HFF-Myc (cell line): ENCODE data around the gene THSD1.
A peak's percentile ranks its signal among the peaks of the same experiment; 100 is the strongest.

Experiments used
- DNase-seq: peaks from one replicate; pipeline ENCODE4 v3.0.0-alpha.2; 2011; ENCODE audit warnings: low read depth; ENCODE audit errors: extremely low read depth
- H3K4me3 ChIP-seq: replicated peaks from 2 replicates; pipeline ENCODE4 v1.5.1; 2011; ENCODE audit warnings: low read depth, mild to moderate bottlenecking, control low read depth, low read length
- TF ChIP-seq, protein P1 (sequence below): IDR thresholded peaks from 2 replicates; pipeline ENCODE4 v1.5.1; 2012; ENCODE audit warnings: mild to moderate bottlenecking, low read depth, low read length, control low read depth; ENCODE audit errors: missing control alignments

Gene THSD1

DNA sequence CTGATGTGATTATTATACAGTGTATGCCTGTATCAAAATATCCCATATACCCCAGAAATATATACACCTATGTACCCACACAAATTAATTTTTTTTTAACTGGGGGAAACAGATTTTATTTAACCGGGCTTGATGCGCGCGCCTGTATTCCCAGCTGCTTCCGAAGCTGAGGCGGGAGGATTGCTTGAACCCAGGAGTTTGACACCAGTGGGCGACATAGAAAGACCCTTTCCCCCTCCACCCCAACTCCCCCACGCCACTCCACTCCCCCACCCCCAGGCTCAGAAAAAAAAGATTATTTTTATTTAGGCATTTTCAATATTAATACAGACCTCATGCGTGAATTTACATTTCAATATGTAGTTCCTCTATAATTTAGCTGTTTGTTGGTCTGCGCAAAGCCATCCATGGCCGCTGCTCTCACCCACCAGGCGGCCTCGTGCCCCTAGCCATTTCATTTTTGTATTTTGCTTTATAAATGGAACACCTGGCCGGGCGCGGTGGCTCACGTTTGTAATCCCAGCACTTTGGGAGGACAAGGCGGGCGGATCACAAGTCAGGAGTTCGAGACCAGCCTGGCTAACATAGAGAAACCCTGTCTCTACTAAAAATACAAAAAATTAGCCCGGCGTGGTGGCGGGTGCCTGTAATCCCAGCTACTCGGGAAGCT lies 45.3 kb upstream of the THSD1 start:
- no peak for DNase-seq
- H3K4me3 ChIP-seq: no peak overlapping the region
- TF ChIP-seq, protein P1, sequence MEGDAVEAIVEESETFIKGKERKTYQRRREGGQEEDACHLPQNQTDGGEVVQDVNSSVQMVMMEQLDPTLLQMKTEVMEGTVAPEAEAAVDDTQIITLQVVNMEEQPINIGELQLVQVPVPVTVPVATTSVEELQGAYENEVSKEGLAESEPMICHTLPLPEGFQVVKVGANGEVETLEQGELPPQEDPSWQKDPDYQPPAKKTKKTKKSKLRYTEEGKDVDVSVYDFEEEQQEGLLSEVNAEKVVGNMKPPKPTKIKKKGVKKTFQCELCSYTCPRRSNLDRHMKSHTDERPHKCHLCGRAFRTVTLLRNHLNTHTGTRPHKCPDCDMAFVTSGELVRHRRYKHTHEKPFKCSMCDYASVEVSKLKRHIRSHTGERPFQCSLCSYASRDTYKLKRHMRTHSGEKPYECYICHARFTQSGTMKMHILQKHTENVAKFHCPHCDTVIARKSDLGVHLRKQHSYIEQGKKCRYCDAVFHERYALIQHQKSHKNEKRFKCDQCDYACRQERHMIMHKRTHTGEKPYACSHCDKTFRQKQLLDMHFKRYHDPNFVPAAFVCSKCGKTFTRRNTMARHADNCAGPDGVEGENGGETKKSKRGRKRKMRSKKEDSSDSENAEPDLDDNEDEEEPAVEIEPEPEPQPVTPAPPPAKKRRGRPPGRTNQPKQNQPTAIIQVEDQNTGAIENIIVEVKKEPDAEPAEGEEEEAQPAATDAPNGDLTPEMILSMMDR: no peak

DNA sequence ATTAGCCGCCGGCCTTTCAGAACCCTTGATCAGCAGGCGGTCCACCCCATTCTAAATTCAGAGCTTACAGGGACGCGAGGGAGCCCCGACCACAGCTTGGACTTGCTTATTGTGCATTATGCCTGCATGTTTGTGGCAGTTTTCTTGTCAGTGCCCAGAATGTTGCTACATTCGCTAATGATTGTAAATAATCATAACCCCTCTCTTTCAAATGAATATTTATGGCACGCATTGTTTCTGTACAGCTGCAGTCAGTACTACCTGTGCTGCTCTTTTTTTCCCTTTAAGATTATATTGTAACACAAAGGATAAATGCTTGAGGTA lies 44.8 kb upstream of the THSD1 start:
- TF ChIP-seq, protein P1: no peak
- DNase-seq: no peak
- no peak overlapping the region; the same call in 1 of the 2 replicates for H3K4me3 ChIP-seq

DNA sequence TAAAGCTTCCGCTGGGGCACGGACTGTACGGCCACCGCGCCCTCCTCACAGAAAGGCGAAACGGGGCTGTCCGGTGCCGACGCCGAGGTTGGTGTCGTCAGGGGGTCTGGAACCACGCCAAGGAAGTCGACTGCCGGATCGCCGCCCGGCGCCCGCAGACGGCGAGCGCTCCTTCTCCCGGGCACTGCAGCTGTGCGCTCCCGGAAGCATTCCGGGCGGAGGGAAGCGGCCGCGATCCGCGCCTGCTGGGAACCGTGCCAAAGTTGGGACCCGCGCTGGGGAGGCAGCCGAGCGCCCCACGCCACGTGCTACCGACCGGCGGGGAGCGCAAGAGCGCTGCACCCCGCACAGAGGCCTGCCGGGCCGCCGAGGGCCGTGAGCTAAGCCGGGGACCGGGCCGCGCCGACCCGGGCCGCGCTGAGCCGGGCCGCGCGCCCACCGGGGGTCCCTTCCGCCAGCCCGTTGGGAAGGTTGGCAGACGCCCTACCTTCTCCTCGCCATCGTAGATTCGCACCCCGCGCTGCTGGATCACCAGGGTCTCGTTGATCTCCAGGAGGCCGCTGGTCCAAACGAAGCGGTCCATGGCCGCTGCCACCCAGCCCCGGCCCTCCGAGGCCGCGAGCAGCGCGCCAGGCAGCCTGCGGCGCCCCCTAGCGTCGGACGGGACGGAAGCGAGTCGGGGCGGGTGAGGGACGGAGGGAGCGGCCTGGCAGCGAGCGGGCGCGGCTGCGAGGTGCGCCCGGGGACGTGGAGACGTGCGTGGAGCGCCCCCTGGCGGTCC lies 44.2 kb upstream of the THSD1 start, which contains the start of gene VPS36:
Gene VPS36, minus strand, starts transcription at position 623 of the 781 bp plus-strand sequence. Its CDS starts 40 bp downstream, at position 583.
- H3K4me3 ChIP-seq: peak within 1 kb of the TSS; percentile 57
- peak; percentile 66 for DNase-seq
- TF ChIP-seq, protein P1: peak; percentile 97

DNA sequence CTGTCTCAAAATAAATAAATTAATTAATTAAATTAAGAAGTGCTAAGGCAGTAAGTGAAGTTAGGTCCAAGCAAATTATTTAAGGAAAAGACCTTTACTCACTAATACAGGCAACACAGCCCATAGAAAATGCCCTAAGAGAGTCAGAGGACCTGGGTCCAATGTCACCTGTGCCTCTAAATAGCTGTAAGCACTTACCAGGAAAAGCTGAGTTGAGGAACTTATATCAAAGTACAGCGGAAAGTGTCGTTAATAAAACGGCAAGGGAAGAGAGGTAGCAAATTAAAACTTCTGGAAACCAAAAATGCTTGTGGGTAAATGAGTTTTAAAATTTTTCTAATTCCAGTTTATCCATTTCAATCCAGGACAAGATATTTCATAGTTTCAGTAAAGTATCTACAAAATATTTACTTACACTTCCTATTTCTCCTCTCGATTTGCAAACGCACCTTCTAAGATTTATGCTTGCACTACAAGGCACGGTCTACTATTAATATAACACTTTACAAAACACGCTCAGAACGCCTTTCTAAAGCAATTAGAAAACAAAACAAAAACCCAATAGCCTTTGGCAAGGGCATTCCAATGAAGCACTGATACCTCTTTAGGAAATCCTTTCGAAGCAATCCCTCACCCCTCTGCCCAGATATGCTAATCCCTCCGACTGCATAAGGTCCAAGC lies 43.5 kb upstream of the THSD1 start:
- DNase-seq: no peak

DNA sequence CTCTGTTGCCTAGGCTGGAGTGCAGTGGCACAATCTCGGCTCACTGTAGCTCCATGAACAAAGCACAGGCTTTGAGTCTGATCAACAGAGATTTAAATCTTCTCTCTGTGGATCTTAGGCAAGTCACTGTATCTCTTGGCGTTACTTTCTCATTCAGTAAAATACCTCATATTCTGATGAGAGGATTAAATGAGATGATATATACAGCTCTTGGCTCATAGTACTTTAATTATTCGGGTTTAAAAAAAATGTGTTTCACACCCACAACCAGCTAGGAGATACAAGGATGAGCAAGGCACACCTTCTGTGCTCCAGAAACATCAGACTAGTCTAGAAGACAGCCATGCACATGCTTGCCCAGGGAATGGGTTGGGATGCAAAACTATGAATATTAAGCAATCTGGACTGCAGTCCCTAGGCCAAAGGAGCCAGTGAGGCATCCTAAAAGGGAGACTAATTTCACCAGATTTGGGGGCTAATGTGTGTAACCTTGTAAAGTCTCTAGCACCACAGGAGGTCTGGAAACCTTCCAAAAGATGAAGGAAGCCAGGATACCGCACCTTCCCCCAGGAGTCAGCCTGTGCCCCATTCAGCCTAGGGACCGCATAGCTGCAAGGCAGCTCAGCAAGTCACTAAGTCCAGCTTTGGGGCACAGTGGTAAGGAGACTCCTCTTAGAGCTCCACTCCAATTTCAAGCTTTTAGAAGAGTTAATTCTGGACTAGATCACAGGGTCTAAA lies 42.0 kb upstream of the THSD1 start:
- peak overlapping the region; percentile 5; the same call in 1 of the 2 replicates for H3K4me3 ChIP-seq
- no peak for DNase-seq
- TF ChIP-seq, protein P1: no peak

More for the DNA sequence above, 43.5 kb upstream of the THSD1 start:
- TF ChIP-seq, protein P1: no peak
- peak overlapping the region; percentile 57 for H3K4me3 ChIP-seq

DNA sequence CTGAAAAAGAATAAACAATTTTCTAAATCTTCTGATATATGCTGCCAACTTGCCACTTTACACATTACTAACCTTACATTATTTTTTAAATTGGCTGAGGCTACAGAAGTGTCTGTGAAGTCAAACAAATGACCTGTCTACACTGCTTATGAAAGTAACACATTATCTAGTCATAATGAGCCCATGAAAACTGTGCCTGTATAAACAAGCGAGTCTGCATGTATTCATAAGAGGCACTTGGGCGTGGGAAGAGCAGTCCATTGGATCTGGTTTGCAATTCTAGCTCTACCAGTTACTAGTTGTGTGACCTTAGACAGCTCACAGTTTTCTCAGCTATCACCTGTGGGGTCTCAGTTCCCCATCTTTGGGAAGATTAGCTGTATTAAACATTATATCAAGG lies 41.4 kb upstream of the THSD1 start:
- DNase-seq: no peak
- TF ChIP-seq, protein P1: no peak
- H3K4me3 ChIP-seq: no peak overlapping the region
